ENCODE results near the gene AP1AR.
"Not testable (repeated sequence)": the region's sequence is repeated elsewhere in the genome, so short reads cannot be mapped to it uniquely, and the experiment has no call there.

Gene AP1AR

DNA sequence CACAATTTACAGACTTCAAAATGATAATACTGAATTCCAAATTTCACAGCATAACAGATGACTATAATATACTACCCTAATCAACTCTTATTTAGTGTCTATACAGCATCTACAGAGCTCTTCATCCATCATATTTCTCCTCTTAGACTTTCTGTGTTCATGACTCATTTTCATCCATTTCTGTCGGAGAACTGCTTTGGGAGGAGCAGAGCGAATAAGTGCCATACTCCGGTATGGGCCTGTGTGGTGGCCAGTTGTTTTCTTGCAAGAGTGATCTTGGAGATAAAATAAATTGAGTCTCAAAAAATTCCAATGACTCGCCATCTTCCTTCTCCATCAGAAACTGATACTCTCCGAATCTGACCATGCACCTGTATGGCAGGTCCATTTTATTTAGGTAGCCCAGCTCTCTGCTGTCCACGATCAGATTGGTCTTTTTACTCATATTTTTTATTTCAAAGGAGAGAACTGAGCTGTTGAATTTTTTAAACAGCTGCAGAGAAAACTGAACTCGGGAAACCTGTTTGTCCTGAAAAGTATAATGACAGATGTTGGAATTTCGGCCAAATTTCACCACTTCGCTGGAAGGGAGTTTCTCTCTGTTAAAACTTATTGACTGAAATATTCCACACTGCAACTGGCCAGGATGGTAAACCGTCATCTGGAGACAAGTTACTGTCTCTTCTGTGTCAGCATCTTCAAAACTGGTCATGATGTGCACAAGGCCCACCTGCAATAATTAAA, 46.3 kb downstream of the AP1AR start:
- DNase-seq (ENCODE audit: low read depth in 1 of 2, low spot score in 1 of 2): no peak

- DNase-seq (ENCODE audit: low read depth in 1 of 2, low spot score in 1 of 2): no peak
These were observed 47.7 kb downstream of the AP1AR start for GRCh38 chr4:112279025-112279881.

GRCh38 chr4:112279882-112280315, 48.3 kb downstream of the AP1AR start:
- DNase-seq (ENCODE audit: low read depth in 1 of 2, low spot score in 1 of 2): no peak

- no peak for DNase-seq (ENCODE audit: low read depth in 1 of 2, low spot score in 1 of 2)
These were observed 48.9 kb downstream of the AP1AR start for GRCh38 chr4:112280386-112281056.

DNA sequence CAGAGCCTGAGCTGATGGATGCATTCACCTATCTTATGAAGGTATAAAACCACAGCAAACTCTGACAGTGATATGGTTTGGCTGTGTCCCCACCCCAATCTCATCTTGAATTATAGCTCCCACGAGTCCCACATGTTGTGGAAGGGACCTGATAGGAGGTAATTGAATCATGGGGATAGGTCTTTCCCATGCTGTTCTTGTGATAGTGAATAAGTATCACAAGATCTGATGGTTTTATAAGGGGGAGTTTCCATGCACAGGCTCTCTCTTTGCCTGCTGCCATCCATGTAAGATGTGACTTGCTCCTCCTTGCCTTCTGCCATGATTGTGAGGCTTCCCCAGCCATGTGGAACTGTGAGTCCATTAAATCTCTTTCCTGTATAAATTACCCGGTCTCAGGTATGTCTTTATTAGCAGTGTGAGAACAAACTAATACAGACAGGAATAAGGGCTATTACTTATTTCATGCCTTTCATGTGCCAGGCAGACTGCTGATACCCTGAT, 50.4 kb downstream of the AP1AR start:
- not testable (repeated sequence) for DNase-seq (ENCODE audit: low read depth in 1 of 2, low spot score in 1 of 2)

DNA sequence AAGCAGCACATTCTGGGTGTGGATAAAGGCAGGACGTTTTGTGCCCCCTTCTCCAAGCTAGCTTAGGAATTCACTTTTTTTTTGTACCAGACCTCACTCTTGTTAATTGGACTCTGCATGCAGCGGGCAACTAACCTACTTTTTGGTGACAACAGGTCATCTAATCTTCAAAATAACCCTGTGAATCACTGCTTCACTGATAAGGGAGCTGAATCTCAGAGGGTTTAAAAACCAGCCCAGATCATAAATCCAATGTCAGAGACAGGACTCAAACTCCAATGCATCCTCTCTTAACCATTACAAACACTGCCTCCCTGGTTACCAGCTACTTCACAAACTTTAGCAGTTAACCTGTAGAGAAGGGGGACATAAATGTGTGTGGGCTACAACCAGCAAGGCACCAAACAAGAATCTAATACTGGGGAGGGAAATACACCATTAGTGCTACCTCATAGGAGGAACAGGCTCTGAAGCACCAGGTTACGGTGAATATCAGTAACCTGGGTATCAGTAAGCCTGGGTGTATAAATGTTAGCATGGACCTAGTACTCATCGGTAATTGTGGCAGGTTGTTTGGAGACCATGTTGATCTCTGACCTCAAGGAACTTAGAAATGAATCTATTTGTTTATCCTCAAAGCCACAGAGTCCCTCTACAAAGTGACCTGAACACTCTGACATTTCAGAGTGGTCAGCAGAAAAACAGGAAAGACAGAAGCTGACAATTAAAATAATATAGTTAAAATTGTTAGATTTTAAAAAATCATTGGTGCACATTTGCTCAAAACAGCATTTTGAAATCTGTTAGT, 51.5 kb downstream of the AP1AR start:
- no peak for DNase-seq (ENCODE audit: low read depth in 1 of 2, low spot score in 1 of 2)

GRCh38 chr4:112284166-112284565, 52.6 kb downstream of the AP1AR start:
- DNase-seq (ENCODE audit: low read depth in 1 of 2, low spot score in 1 of 2): no peak

GRCh38 chr4:112284662-112285411, 53.2 kb downstream of the AP1AR start:
- DNase-seq (ENCODE audit: low read depth in 1 of 2, low spot score in 1 of 2): no peak

DNA sequence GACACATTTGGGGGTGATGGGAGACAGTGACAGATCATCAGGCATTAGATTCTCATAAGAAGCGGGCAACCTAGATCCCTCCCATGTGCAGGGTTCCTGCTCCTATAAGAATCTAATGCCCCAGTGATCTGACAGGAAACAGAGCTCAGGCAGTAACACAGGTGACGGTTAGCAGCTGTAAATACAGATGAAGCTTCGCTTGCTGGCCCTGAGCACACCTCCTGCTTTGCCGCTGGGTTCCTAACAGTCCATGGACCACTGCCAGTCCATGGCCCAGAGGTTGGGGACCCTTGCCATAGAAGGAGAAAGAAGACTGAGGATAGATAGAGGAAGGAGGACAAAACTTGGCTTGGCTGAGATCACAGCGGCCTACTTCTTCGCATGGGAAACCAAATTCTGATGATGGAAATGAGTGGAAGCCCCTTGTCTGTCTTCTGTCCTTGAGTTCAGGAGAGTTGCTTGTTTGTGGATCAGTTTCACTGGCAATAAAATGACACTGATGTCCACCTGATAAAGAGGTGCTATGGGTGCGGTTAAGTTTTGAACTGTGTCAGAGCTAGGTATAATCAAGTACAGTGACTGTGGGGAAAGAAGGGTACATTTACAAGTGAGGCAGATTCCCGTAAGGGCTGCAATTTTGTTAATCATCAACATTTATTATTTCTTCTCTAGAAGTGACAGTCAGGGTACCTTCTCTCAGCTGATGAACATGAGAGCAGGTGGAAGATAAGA, 55.8 kb downstream of the AP1AR start:
- DNase-seq (ENCODE audit: low read depth in 1 of 2, low spot score in 1 of 2): no peak

DNA sequence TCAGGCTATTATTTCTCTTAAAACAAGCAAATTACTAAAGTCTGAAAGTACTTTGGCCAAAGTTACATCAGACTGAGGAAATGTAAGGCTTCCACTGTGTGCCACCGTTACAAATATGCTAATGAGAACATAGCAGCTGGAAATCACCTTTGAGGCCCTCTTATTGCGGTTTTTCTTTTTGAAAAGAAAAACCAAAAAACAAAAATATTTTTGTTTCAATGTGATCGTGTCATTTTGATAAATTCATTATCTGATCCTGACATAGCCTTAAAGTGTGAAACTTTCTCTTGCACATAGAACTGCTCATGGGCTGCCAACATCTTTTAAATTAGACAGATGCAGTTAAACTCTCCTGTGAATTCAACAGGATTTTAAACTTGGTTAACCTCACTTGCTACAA, 56.9 kb downstream of the AP1AR start:
- DNase-seq (ENCODE audit: low read depth in 1 of 2, low spot score in 1 of 2): no peak

DNA sequence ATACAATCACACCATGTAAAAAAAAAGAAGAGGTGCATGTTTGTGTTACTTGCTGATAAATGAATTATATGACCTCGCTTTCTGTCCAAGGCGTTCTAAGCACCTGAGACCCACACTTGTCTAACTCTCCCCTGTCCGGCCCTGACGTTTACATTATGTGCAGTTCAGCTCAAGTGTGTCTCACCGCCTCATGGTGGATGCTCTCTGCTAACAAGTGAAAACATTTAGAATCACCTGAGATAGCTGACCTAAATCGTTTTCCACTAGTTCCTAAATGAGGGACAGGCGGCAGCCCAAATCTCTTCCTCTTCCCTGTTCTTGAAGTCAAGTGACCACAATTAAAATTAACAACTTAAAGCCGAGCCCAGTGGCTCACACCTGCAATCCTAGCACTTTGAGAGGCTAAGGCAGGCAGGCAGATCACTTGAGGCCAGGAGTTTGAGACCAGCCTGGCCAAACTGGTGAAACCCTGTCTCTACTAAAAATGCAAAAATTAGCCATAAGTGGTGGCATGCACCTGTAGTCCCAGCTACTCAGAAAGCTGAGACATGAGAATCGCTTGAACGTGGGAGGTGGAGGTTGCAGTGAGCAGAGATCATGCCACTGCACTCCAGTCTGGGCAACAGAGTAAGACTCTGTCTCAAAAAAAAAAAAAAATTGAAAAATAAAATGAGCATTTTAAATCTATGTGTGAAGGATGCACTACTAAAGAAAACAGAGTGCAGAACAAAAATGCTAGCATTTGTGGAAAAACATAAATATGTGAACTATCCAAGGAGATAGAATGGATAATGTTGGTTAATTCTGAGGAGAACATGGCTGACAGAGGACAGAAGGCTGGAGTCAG, 58.0 kb downstream of the AP1AR start:
- no peak for DNase-seq (ENCODE audit: low read depth in 1 of 2, low spot score in 1 of 2)

- no peak for DNase-seq (ENCODE audit: low read depth in 1 of 2, low spot score in 1 of 2)
These were observed 58.8 kb downstream of the AP1AR start for GRCh38 chr4:112290341-112290740.

- no peak for DNase-seq (ENCODE audit: low read depth in 1 of 2, low spot score in 1 of 2)
These were observed 65.6 kb downstream of the AP1AR start, which contains the start of gene ALPK1 for GRCh38 chr4:112296949-112297880. Gene ALPK1, plus strand, starts transcription at chr4:112297369.

DNA sequence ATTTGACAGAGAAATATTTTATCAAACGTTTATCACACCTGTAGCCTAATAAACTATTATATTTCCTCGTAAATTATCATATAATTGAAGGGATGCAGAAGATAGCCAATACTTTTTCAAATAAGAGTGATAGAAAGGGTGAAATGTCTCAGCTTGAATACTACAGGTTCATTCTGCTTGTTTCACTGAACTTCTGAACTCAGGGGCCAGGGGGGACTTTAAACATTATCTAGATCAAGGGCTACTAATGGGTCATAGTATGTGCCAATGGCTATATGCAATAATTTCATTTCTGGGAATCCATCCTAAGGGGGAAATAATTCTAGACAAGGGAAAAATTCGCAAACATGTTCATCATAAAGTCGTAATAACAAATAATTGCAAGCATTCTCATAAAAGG, 68.1 kb downstream of the AP1AR start:
- DNase-seq (ENCODE audit: low read depth in 1 of 2, low spot score in 1 of 2): no peak

- DNase-seq (ENCODE audit: low read depth in 1 of 2, low spot score in 1 of 2): no peak
These were observed 71.0 kb downstream of the AP1AR start for GRCh38 chr4:112302320-112303274.

DNA sequence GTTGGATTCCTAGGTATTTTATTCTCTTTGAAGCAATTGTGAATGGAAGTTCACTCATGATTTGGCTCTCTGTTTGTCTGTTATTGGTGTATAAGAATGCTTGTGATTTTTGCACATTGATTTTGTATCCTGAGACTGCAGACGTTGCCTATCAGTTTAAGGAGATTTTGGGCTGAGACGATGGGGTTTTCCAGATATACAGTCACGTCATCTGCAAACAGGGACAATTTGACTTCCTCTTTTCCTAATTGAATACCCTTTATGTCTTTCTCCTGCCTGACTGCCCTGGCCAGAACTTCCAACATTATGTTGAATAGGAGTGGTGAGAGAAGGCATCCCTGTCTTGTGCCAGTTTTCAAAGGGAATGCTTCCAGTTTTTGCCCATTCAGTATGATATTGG, 73.9 kb downstream of the AP1AR start:
- not testable (repeated sequence) for DNase-seq (ENCODE audit: low read depth in 1 of 2, low spot score in 1 of 2)

Data from activated CD4-positive, alpha-beta T cell treated with anti-CD3 and anti-CD28 coated beads, Interleukin-2, amount 50 U/mL, for 24 hours (primary cell).